Left ventricle myocardium superior (tissue), 1 donor: ENCODE data around the gene DNAH6. TPM values are rescaled to one million over a fixed set of nuclear protein-coding genes. Genes with fewer than 3 reads are reported as not detected.
"Not testable (repeated sequence)": the region's sequence is repeated elsewhere in the genome, so short reads cannot be mapped to it uniquely, and the experiment has no call there.

Source experiments
- ATAC-seq: fragments of 200-7000 bp; cut with Tn5 transposase; one replicate; pipeline ENCODE4 v1.9.1; 2020; ENCODE audit warnings: mild to moderate bottlenecking, moderate library complexity
- DNase-seq: peaks from one replicate; pipeline ENCODE4 v3.0.0-alpha.2; 2020
- intact Hi-C: fragments of 100-400 bp; cut with micrococcal nuclease; formaldehyde crosslinking; loops from one replicate; pipeline ENCODE4 v1.11.0; 2022
- total RNA-seq: library from RNA; stranded (reverse); fragmentation: NEBNext Ultra II Directional; extraction: Animal tissue kit (Norgen Biotek cat#: 25700); gene quantifications from one replicate; pipeline ENCODE4 v1.2.1, GENCODE V29; 2021
- donor health status: DM: no; HTN: yes; CAD: no; lungs with severe emphysema.

The DNAH6 gene
- total RNA-seq, 1 donor from 2014 or later, result 0.22 TPM

DNA sequence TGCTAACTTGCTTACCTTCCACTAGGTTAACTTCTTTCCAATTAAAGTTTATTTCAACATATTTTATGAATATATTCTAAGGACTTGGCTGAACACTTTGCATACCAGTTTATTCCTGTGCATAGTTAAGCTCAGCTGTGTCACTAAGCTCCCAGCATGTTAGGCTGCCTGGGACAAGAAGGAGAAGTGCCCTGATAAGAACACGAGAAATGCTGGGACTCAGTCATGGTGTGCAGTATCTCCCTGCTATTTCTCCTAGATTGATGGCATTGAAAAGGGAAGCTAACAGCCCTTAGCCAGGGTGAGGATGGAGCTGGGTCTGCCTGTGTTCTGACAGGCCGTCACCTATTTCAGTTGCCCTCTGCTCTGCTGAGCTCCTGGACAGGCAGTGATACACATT lies 200.3 kb downstream of the DNAH6 start:
- DNase-seq (no peak), ATAC-seq (peak; percentile 70)
- intact Hi-C loops, result no loop called here

DNA sequence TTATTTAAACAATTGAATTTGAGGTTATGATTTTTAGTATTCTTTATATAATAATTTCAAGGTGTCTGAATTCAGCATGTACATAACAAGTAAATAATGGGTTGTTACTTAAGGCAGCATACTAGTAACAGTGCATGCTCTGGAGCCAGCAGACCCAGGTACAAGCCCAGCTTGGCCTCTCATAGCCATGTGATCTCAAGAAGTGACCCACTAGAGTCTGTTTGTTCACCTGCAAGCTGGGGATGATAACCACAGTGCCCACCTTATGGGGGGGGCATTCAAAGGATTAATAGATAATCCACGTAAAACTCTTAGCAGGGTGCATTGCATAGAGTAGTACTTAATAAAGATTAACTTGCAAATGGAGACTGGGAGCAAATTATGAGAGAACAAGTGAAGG lies 201.0 kb downstream of the DNAH6 start:
- ATAC-seq, result no peak
- no peak for DNase-seq
- intact Hi-C loops, result no loop called here

DNA sequence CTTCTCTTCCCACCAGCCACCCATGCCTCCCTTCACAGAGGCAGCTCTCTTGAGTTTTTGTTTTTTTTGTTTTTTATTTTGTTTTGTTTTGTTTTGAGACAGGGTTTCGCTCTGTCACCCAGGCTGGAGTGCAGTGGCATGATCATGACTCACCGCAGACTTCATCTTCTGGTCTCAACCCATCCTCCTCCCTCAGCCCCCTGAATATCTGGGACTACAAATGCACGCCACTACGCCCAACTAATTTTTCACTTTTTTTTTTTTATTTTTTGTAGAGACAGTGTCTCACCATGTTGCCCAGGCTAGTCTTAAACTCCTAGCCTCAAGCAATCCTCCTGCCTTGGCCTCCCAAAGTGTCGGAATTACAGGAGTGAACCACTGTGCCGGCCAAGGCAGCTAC lies 203.1 kb downstream of the DNAH6 start:
- intact Hi-C loops, result no loop called here
- no peak for ATAC-seq

DNA sequence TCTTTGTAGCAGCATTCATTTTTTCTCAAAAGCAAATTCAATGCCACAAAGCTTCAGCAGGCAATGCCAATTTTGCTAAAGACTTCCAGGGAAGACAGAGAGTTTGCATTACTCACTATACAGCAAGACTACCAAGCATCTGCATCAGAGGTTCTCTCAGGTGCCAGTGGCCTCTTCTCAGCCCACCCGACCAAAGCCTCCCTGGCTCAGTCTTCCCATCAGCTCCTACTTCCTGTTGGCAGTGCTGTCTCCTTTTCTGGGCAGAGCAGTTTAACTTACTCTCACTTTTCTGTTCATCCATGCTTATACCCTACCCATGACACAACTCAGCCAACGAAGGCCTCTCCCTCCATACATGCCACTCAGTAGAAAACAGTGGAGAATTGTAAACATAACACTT lies 207.5 kb downstream of the DNAH6 start:
- ATAC-seq (no peak), DNase-seq (no peak)
- intact Hi-C loops, result no loop called here

More for the DNA sequence above, 203.1 kb downstream of the DNAH6 start:
- DNase-seq, result no peak

DNA sequence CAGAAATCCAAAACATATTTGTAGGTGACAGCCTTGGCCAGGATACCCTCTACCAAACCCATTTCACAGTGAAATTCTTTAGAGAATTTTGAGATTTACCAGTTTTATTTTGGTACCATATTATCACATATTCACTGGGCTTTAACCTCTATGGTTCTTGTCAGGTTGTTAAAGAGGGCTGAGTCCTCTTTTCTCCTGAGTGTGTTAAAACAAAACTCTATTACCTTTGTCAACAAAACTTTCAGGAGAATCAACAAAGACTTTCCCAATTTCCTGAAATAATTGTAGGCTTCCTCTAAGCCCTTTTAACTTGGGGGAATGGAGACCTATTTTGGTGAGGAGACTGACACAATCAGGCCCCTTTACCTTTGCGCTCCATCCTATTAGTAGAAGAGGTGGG lies 209.4 kb downstream of the DNAH6 start:
- no peak for DNase-seq
- no peak for ATAC-seq
- intact Hi-C loops, result no loop called here

DNA sequence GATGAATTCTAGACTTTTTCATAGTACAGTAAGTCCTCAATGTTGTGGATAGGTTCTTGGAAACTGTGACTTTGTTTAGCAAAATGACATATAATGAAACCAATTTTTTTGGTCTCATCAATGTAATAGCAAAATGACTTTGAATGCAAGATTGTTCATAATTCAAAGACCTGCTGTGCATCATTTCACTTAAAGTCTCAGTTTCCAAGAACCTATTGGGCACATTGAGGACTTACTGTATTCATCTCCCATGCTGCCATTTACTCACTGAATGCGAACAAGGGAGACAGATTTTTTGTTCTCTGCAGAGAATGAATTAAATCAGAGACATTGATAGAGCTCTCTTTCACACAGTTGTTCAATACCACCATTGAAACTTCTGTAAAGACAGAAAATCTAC lies 211.0 kb downstream of the DNAH6 start:
- ATAC-seq, result no peak
- intact Hi-C loops, result no loop called here
- no peak for DNase-seq

DNA sequence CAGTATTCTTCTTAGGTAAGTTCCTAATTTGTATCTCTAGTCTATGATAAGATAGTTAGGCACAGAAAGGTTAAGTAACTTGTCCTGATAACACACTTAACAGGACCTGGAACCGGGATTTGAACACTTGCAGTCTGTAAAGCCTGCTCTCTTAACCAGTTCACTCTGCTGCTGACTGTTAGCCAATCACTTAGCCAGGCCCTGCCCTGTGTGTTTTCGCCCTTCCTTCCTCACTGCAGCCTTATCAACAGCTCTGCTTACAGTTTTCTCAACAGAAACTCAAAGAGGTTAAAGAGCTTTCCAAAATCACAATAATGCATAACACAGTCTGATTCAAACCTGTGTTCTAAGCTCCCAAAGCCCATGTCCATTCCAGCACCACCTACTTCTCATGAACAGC lies 212.9 kb downstream of the DNAH6 start:
- ATAC-seq (no peak), DNase-seq (no peak)
- intact Hi-C loops, result no loop called here

DNA sequence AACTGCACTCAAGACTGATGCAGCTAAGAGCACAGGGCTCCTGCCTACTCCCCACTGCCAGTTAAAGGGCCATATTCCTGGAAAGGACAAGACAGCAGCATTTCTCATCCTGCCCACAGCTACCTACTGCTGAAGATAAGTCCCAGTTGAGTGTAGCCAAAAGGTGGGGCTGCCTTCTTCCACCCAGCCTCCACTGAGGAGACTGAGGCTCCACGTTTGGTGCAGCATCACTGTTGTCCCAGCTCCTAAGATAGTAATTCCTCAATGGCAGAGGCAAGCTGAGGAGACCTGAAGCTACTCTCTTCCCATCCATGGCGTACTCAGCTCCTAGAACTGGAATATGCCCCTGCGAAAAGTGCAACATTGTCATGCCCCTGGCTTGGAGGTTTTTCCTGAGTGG lies 214.9 kb downstream of the DNAH6 start:
- DNase-seq (no peak), ATAC-seq (no peak)
- intact Hi-C loops, result no loop called here

DNA sequence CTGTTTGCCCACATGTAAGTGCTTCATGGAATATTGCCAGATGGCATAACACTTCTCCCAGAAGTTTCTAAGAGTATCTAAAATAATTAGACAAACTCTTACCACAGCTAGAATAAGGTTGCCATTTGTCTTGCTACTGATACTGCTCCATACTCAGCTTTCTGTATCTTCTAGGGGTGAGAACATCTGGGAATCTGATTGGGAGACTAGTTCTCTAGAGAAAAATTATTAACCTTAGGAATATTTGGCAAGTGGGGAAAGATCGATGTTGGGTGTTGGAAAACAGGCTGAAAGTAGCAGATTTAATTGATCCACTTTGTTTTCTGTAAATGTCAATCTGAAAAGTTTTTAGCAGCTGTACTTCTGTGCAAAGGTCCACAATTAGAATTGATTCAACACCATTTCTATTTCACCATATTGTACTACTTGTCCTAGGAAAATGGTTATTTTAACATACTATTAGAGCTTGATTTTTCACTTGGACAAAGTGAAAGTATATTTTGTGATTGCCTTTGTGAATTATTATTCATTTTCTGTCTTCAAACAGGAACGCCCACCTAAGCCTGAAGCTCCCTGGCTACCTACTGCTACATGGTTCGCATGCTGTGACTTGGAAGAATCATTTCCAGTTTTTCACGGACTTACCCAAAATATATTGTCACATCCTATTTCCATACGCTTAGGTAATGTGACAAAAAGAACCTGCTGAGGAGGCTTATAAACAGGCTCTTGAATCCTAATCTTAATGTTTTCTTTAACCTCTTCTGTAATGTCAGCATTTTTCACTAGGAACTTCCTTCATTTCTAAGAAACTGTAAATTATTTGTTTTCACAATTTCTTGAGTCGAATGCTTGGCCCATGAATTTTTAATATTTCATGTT lies 216.8 kb downstream of the DNAH6 start:
- DNase-seq (no peak), ATAC-seq (no peak)
- intact Hi-C loops, result no loop called here

DNA sequence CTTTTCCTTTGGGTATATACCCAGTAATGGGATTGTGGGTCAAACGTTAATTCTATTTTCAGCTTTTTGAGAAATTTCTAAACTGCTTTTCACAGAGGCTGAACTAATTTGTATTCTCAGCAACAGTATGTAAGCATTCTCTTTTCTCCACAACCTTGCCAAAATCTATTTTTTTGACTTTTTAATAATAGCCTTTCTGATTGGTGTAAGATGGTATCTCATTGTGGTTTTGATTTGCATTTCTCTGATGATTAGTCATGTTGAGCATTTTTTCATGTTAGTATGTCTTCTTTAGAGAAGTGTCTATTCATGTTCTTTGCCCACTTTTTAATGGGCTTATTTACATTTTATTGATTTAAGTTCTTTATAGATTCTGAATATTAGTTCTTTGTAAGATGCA lies 219.1 kb downstream of the DNAH6 start:
- ATAC-seq (no peak), DNase-seq (no peak)
- intact Hi-C loops, result no loop called here

DNA sequence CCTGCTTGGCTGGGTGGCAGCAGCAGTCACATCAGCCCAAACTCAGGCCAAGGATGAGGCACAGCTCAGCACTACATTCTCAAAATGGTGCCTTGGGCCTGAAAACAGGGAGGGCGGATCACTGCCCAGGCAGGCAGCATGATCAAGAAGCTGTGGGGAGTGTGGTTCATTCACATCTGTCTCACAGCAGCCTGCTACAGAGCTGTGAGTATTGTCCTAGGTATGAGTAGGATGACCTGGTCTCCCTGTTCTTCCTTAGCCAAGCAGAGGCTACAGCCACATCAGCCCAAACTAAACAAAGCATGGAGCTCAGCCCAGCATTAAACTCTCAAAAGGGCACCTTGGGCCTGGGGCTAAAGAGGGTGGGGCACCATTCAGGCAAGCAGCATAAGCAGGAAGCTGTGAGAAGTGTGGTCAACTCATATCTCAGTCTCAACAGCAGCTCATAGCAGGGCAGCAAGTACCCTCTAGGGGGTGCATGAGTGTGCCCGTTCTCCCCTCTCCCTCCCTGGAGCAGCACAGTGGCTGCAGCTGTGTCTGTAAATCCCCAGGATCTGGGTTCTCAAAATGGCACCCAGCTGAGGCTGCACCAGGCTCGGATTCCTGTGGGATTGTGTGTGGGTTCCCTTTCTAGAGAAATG lies 225.0 kb downstream of the DNAH6 start:
- ATAC-seq (peak; percentile 57), DNase-seq (no peak)
- intact Hi-C loops, result no loop called here

DNA sequence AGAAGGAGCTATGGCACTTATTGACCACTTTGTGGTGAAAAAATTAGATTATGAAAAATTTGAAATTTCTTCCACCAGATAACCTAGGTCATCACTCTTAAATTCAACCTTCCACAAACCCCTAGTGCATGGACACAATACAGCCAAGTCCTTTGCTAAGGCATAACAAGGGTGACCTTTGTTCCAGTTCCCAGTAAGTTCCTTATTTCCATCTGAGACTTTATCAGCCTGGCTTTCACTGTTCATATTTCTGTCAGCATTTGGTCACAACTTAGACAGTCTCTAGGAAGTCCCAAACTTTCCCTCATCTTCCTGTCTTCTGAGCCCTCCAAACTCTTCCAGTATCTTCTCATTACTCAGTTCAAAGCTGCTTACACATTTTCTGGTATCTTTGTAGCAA lies 232.0 kb downstream of the DNAH6 start:
- intact Hi-C loops, result no loop called here
- DNase-seq, result no peak
- no peak for ATAC-seq

DNA sequence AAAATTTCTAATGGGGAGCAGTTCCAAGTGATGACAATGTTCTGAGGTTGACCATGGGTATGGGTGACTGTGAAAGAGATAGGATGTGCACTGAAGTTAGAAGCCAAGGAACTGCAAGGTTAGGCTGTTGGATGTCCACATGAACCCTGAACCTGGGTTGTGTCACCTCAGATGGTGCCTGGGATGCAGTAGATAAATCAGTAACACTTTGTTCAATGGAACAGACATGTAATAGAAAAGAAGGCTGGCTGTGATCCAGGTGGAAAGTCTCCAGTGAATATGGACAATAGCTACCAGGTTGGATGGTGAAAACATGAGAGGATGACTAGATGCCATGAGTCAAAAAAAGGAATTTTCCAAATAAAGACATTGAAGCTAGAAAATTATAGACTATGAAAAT lies 233.1 kb downstream of the DNAH6 start:
- intact Hi-C loops, result no loop called here
- no peak for ATAC-seq

DNA sequence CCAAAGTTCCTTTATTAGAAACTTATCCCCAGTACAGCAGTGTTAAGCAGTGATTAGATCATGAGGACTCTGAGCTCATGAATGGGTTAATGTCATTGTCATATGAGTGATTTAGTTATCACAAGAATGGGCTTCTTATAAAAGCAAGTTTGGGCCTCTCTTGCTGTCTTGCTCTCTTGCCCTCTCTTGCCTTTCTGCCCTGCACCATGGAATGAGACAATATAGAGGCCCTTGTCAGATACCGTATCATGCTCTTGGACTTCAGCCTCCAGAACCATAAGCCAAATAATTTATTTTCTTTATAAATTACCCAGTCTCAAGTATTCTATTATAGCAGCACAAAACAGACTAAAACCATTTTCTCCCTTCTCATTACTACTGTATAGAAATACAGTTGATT lies 238.8 kb downstream of the DNAH6 start:
- intact Hi-C loops, result no loop called here
- DNase-seq (no peak), ATAC-seq (no peak)

More for the DNA sequence above, 233.1 kb downstream of the DNAH6 start:
- DNase-seq, result no peak

DNA sequence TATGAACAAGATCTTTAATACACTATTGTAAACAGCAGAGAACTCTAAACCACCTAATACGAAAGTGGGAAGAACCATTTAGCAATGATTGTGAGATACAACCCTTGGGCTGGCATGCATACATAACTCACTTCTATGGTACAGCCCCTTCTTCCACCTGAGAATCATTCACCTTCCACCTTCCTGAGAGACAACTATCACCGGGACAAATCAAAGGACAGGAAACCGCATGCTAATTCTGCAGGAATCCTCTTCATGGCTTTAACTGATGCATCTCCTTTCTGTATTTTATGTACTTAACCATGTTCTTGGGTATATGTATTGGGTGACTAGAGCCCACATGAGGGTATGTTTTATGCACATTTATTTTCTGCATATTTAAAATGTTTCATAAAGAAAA lies 241.3 kb downstream of the DNAH6 start:
- intact Hi-C loops, result no loop called here
- ATAC-seq (no peak), DNase-seq (no peak)

DNA sequence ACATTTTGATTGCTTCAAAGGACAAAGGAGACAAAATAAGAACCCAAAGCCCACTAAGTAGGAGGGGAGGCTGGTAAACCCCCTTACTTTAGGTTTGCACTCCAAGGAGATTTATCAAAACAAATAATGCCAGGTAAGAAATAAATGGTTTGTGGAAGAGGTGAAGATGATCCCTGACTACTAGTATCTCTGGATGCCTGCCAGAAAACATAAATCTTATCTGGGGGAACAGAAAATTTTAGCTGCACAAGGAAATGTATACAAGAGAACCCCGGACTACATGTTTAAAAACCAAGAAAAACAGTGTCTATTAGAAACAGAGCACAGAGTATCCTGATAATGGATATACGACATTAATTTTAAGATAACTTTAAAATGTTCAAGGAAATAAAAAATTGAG lies 250.5 kb downstream of the DNAH6 start:
- intact Hi-C loops, result no loop called here
- ATAC-seq (no peak), DNase-seq (no peak)

DNA sequence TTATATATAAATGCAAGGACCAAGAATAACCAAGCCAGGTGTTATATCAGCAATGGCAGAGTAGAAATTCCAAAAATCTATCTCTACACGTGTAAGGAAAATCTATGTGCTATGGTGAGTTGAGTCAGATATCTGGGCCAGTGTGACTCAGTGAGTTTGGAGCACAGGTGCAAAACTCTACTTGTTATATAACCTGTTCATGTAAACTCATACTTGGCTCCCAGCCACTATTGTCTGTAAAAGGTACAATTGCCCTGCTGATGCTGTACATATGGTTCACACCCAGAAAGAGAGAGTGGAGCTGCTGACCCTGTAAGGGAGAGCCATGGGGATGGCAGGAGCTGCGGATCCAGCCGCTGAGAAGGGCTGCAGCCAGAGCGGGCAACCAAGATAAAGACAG lies 252.5 kb downstream of the DNAH6 start:
- ATAC-seq (no peak), DNase-seq (no peak)
- intact Hi-C loops, result no loop called here

DNA sequence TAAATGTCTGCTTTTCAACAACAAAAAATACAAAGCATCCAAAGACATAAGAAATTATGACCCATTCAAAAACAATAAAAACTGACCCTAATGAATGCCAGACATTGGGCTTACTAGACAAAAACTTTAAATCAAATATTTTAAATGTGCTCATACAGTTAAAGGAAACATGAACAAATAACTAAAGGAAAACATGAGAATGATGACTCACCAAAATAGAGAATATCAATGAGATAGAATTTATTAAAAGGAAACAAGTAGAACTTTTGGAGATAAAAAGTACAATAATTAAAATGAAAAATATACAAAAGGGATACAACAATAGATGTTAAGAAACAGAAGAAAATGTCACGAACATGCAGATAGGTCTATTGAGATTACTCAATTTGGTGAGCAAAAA lies 254.0 kb downstream of the DNAH6 start:
- DNase-seq, result no peak
- ATAC-seq, result no peak
- intact Hi-C loops, result no loop called here

DNA sequence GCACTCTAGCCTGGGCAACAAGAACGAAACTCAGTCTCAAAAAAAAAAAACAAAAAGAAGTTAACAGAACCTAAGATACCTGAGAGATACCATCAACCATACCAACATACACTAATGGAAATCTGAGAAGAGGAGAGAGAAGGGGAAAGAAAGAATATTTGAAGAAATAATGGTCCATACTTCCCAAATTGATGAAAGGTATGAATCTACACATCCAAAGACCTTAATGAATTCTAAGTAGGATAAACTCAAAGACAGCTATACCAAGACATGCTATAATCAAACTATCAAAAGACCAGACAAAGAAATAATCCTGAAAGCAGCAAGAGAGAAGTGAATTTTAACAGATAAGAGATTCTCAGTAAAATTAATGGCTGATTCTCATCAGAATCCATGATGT lies 255.0 kb downstream of the DNAH6 start:
- DNase-seq, result no peak
- ATAC-seq, result no peak
- intact Hi-C loops, result no loop called here

DNA sequence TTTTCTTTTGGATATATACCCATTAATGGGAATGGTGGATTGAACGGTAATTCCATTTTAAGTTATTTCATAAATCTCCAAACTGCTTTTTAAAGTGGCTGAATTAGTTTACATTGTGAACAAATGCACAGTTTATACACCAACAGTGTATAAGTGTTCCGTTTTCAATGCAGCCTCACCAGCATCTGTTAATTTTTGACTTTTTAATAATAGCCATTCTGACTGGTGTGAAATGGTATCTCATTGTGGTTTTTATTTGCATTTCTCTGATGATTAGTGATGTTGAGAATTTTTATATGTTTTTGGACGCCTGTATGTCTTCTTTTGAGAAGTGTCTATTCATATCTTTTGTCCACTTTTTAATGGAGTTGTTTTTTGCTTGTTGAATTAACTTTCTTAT lies 257.3 kb downstream of the DNAH6 start:
- ATAC-seq, intact Hi-C loops, DNase-seq: not testable (repeated sequence)

DNA sequence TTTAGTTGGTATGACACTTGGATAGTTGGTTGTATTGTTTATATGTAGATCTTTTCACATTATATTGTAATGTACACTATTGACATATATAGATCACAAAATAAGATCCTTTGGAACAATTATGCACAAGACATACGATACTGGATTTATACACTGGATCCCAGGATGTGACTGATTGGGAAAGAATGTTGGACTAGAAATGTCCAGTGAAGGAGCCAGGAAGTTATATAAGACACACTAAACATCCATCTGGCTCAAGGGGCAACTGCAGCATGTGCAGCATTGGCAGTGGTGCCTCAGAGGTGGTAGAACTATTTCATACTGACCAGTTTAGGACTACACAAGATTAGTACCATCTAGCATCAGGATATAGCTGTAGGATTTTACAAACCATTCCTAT lies 259.7 kb downstream of the DNAH6 start:
- ATAC-seq, result no peak
- no peak for DNase-seq
- intact Hi-C loops, result no loop called here
